ENCODE measurements around the gene TGFB2. TPM values are rescaled to one million over a fixed set of nuclear protein-coding genes. Genes with fewer than 3 reads are reported as not detected.

TGFB2 gene
- total RNA-seq, 1 experiment from 2014 or later, result not detected

DNA sequence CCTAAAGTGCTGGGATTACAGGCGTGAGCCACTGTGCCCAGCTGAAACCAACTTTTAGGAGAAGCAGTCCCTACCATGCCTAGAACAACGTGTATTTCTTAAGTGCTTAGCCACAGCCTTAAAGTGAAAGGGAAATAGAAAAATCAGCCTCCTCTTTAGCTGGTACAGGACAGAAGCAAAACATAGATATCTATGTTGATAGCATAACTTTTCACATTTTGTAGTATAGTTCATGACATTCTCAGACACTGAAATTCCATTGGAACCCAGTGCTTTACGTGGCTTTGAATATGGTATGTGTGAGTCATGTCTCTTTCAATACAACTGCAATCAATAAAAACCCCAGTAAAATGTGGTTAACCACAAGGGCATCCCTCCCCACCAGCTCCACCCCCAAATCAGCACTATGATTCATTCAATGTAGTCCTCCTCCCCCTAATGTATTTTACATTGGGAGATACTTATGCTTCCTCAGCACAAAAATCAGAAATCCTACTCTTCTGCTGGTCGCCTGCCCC, 32.1 kb downstream of the TGFB2 start:
- Histone ChIP-seq H3K9me3 (ENCODE audit: control insufficient read depth, low read depth, low read length) (no peaks in the 10 kb centered on the region), H3K27me3 (ENCODE audit: insufficient read depth, low read length) (no peaks in the 10 kb centered on the region), H3K9ac (ENCODE audit: extremely low read depth, insufficient read length, low read length) (no peak overlapping the region), H2AK5ac (ENCODE audit: insufficient read length, low read length) (no peak overlapping the region), H3K14ac (ENCODE audit: insufficient read depth, low read length) (no peak overlapping the region), H2BK12ac (ENCODE audit: insufficient read length, low read depth, low read length) (no peak overlapping the region), H3K23ac (ENCODE audit: insufficient read length, low read depth, low read length) (no peak overlapping the region), H4K5ac (ENCODE audit: insufficient read length, low read depth, low read length) (no peak overlapping the region), H4K8ac (replicated peaks; ENCODE audit: insufficient read length, low read depth, low read length) (no peak overlapping the region), H3K56ac (ENCODE audit: insufficient read length, low read depth, low read length) (no peak overlapping the region), H2BK15ac (ENCODE audit: low read depth, low read length) (no peak overlapping the region), H3K18ac (ENCODE audit: insufficient read length, low read depth, low read length) (no peak overlapping the region), H3K79me1 (ENCODE audit: insufficient read depth, low read depth, low read length, poor library complexity, severe bottlenecking) (no peaks in the 10 kb centered on the region), H3T11ph (ENCODE audit: low read length) (no peak overlapping the region), H3K4me2 (ENCODE audit: insufficient read depth, insufficient read length, low read length) (no peak overlapping the region), H2AFZ (ENCODE audit: low read length) (no peak overlapping the region), H3K23me2 (ENCODE audit: insufficient read length, low read depth, low read length, poor library complexity, severe bottlenecking) (no peaks in the 10 kb centered on the region), H3K79me2 (ENCODE audit: insufficient read depth, low read length) (no peaks in the 10 kb centered on the region), H2BK120ac (ENCODE audit: low read depth, low read length, poor library complexity, severe bottlenecking) (no peak overlapping the region), H2BK5ac (ENCODE audit: insufficient read length, low read length) (no peak overlapping the region), H3K4me1 (ENCODE audit: insufficient read depth, low read length) (no peaks in the 10 kb centered on the region), H4K20me1 (ENCODE audit: control insufficient read depth, insufficient read depth, insufficient read length) (no peaks in the 10 kb centered on the region), H3K27ac (ENCODE audit: insufficient read length, low read depth, low read length) (no peak overlapping the region), H3K4ac (ENCODE audit: low read depth, low read length) (no peak overlapping the region), H2BK20ac (ENCODE audit: low read depth, low read length, poor library complexity, severe bottlenecking) (no peak overlapping the region), H4K91ac (ENCODE audit: insufficient read length, low read depth, low read length) (no peak overlapping the region)
- TF ChIP-seq, protein P1, sequence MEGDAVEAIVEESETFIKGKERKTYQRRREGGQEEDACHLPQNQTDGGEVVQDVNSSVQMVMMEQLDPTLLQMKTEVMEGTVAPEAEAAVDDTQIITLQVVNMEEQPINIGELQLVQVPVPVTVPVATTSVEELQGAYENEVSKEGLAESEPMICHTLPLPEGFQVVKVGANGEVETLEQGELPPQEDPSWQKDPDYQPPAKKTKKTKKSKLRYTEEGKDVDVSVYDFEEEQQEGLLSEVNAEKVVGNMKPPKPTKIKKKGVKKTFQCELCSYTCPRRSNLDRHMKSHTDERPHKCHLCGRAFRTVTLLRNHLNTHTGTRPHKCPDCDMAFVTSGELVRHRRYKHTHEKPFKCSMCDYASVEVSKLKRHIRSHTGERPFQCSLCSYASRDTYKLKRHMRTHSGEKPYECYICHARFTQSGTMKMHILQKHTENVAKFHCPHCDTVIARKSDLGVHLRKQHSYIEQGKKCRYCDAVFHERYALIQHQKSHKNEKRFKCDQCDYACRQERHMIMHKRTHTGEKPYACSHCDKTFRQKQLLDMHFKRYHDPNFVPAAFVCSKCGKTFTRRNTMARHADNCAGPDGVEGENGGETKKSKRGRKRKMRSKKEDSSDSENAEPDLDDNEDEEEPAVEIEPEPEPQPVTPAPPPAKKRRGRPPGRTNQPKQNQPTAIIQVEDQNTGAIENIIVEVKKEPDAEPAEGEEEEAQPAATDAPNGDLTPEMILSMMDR (conservative IDR thresholded peaks at IDR 0.05), result no peak
- no peaks in the 10 kb centered on the region for H3K36me3 Mint-ChIP-seq (ENCODE audit: insufficient read depth in 1 of 3, low read depth in 3 of 3)
- WGBS (ENCODE audit: extremely low coverage, insufficient read length, low lambda C conversion rate), result no CpG with 5 or more reads among the region's 4 CpGs
- H3K4me1 Mint-ChIP-seq, result peaks cover 0 to 4% of the 10 kb centered on the region in 2 experiments; a peak in 2 of 4 replicates
- H3K27ac Mint-ChIP-seq, result peak overlapping the region in 1 of 3 experiments; percentile 80; a peak in 1 of 7 replicates
- no peaks in the 10 kb centered on the region for H3K27me3 Mint-ChIP-seq (ENCODE audit: low read depth)
- DNase-seq, result no peak
- no peaks in the 10 kb centered on the region for H3K9me3 Mint-ChIP-seq
- H3K4me3 Mint-ChIP-seq, result no peak overlapping the region
